A549 (cell line): ENCODE results near the gene ZNF367.

Source experiments
- BCL3 ChIP-seq: fragments of >200 bp; sonication (Bioruptor Twin); formaldehyde crosslinking; IDR thresholded peaks from 3 replicates; pipeline ENCODE4 v1.6.1; 2016
- CTCF ChIP-seq: fragments of >200 bp; sonication (Bioruptor Twin); formaldehyde crosslinking; IDR thresholded peaks from 3 replicates; pipeline ENCODE4 v1.5.1; 2016
- EP300 ChIP-seq, 2 experiments: fragments of >200 bp; sonication (Bioruptor Twin); formaldehyde crosslinking; IDR thresholded peaks; 2 replicates in 1 of 2; 3 replicates in 1 of 2; pipeline ENCODE4 v1.6.1; 2016 to 2017
- HMGXB4 ChIP-seq: fragments of 250-450 bp; sonication (Bioruptor Pico); IDR thresholded peaks from 2 replicates; pipeline ENCODE4 v1.5.0; 2021; ENCODE audit warnings: mild to moderate bottlenecking, moderate library complexity, borderline replicate concordance
- JUN ChIP-seq, 2 experiments: fragments of >200 bp; sonication (Bioruptor Twin); formaldehyde crosslinking; IDR thresholded peaks; 2 replicates in 1 of 2; 3 replicates in 1 of 2; pipeline ENCODE4 v1.6.1; 2016 to 2017
- MAZ ChIP-seq: fragments of 150-350 bp; IDR thresholded peaks from 2 replicates; pipeline ENCODE4 v1.6.1; 2014; ENCODE audit warnings: antibody characterized with exemption, low read depth, low read length, borderline replicate concordance
- MYC ChIP-seq: IDR thresholded peaks from 2 replicates; pipeline ENCODE4 v1.6.1; 2012; ENCODE audit warnings: mild to moderate bottlenecking, inconsistent platforms, low read length, improper control_type of control experiment, borderline replicate concordance
- POLR2A ChIP-seq: IDR thresholded peaks from 2 replicates; pipeline ENCODE4 v1.6.1; 2012; ENCODE audit warnings: mild to moderate bottlenecking, low read length
- RARB ChIP-seq: fragments of 250-450 bp; sonication (Bioruptor Pico); IDR thresholded peaks from 2 replicates; pipeline ENCODE4 v1.8.0; 2021; ENCODE audit warnings: mild to moderate bottlenecking, moderate library complexity
- RCOR1 ChIP-seq: fragments of 150-350 bp; IDR thresholded peaks from 2 replicates; pipeline ENCODE4 v1.6.1; 2014; ENCODE audit warnings: antibody characterized with exemption, low read length, low read depth
- REST ChIP-seq: fragments of 200-600 bp; sonication (generic); IDR thresholded peaks from 2 replicates; pipeline ENCODE4 v1.6.1; 2016; ENCODE audit warnings: antibody characterized with exemption, mild to moderate bottlenecking, moderate library complexity
- RFX5 ChIP-seq: fragments of 450-650 bp; IDR thresholded peaks from 2 replicates; pipeline ENCODE4 v1.7.1; 2014; ENCODE audit warnings: antibody characterized with exemption, mild to moderate bottlenecking, moderate library complexity
- SREBF2 ChIP-seq: fragments of 450-650 bp; IDR thresholded peaks from 2 replicates; pipeline ENCODE4 v1.6.1; 2014; ENCODE audit warnings: mild to moderate bottlenecking, moderate library complexity

- TF ChIP-seq CTCF (no peak), HMGXB4 (CRISPR knock-in tag) (no peak), JUN (IDR thresholded peaks at IDR 0.05) (no peak), POLR2A (no peak), EP300 (IDR thresholded peaks at IDR 0.05) (no peak), RCOR1 (no peak), RFX5 (no peak), SREBF2 (no peak), BCL3 (no peak), RARB (CRISPR knock-in tag) (no peak), REST (no peak), MYC (no peak), MAZ (no peak)
These were observed 49.6 kb upstream of the ZNF367 start for GRCh38 chr9:96467784-96468183.
